HL-60 (cell line): ENCODE measurements around the gene OPRL1.
A peak's percentile ranks its signal among the peaks of the same experiment; 100 is the strongest.

Source experiments
- DNase-seq, 2 experiments: peaks; one replicate each; pipeline ENCODE4 v3.0.0-alpha.2; 2010 to 2020; ENCODE audit warnings: low read depth in 1 of 2, low spot score in 1 of 2
- H3K27ac ChIP-seq: fragments of 250-450 bp; sonication (Bioruptor Pico); replicated peaks from 2 replicates; pipeline ENCODE4 v1.5.1; 2020; ENCODE audit warnings: mild to moderate bottlenecking, moderate library complexity
- H3K27me3 ChIP-seq: fragments of 250-450 bp; sonication (Bioruptor Pico); 2 replicates; pipeline ENCODE4 v1.5.1; 2021; ENCODE audit warnings: mild to moderate bottlenecking, moderate library complexity; ENCODE audit not compliant: insufficient read depth, poor library complexity, severe bottlenecking
- H3K4me3 ChIP-seq: replicated peaks from 2 replicates; pipeline ENCODE4 v1.5.1; 2011; ENCODE audit warnings: mild to moderate bottlenecking, control low read depth, low read length; ENCODE audit not compliant: insufficient read depth
- CTCF ChIP-seq: IDR thresholded peaks from one replicate; pipeline ENCODE4 v1.5.1; 2011; ENCODE audit warnings: low read length, control low read depth, inconsistent platforms; ENCODE audit not compliant: insufficient read depth
- GABPA ChIP-seq: IDR thresholded peaks from 2 replicates; pipeline ENCODE4 v1.6.1; 2012; ENCODE audit warnings: low read depth
- POLR2AphosphoS5 ChIP-seq: IDR thresholded peaks from 2 replicates; pipeline ENCODE4 v1.6.1; 2012; ENCODE audit warnings: low read depth
- REST ChIP-seq: IDR thresholded peaks from 2 replicates; pipeline ENCODE4 v1.6.1; 2012; ENCODE audit warnings: low read depth; ENCODE audit not compliant: insufficient replicate concordance
- SPI1 ChIP-seq: IDR thresholded peaks from 2 replicates; pipeline ENCODE4 v1.6.1; 2012; ENCODE audit warnings: low read depth, mild to moderate bottlenecking, borderline replicate concordance

OPRL1 gene

GRCh38 chr20:64111841-64112641 lies 32.2 kb downstream of the OPRL1 start:
- TF ChIP-seq SPI1 (peak; percentile 28; the same call in 1 of the 2 replicates), POLR2AphosphoS5 (no peak)
- peak in 1 of 2 experiments; percentile 50 for DNase-seq
- Histone ChIP-seq H3K27me3 (no peaks in the 10 kb centered on the region), H3K27ac (peak overlapping the region; percentile 35), H3K4me3 (no peak overlapping the region)

GRCh38 chr20:64112691-64113443 lies 33.0 kb downstream of the OPRL1 start:
- no peak for TF ChIP-seq GABPA
- no peak for TF ChIP-seq SPI1
- Histone ChIP-seq H3K27me3 (no peaks in the 10 kb centered on the region), H3K4me3 (no peak overlapping the region), H3K27ac (peak overlapping the region; percentile 35)
- DNase-seq = no peak

GRCh38 chr20:64113444-64113775 lies 33.5 kb downstream of the OPRL1 start:
- DNase-seq = no peak
- Histone ChIP-seq H3K4me3 (no peak overlapping the region), H3K27me3 (no peaks in the 10 kb centered on the region), H3K27ac (no peak overlapping the region)
- no peak for TF ChIP-seq POLR2AphosphoS5
- no peak for TF ChIP-seq GABPA
- TF ChIP-seq CTCF = no peak
- TF ChIP-seq REST = no peak
- no peak for TF ChIP-seq SPI1

- no peak for TF ChIP-seq REST
- no peak for TF ChIP-seq GABPA
- TF ChIP-seq CTCF = no peak
- TF ChIP-seq POLR2AphosphoS5 = no peak
- no peak for TF ChIP-seq SPI1
- Histone ChIP-seq H3K4me3 (no peak overlapping the region), H3K27me3 (no peaks in the 10 kb centered on the region), H3K27ac (no peak overlapping the region)
- no peak for DNase-seq
These were observed 34.0 kb downstream of the OPRL1 start for GRCh38 chr20:64113796-64114355.
